LHCN-M2 (cell line): ENCODE data around the gene LRRC59. TPM values are rescaled to one million over a fixed set of nuclear protein-coding genes. Genes with fewer than 3 reads are reported as not detected.
A peak's percentile ranks its signal among the peaks of the same experiment; 100 is the strongest.

Experiments
- DNase-seq: peaks from one replicate; pipeline ENCODE4 v3.0.0-alpha.2; 2012; ENCODE audit warnings: low read depth
- total RNA-seq: library from RNA; depleted of rRNA; stranded (reverse); fragments of >200 nt; gene quantifications from 2 replicates; pipeline ENCODE4 v1.2.3, GENCODE V29; 2014

LRRC59 gene
- total RNA-seq, 1 experiment from 2014 or later = 165 TPM

DNA sequence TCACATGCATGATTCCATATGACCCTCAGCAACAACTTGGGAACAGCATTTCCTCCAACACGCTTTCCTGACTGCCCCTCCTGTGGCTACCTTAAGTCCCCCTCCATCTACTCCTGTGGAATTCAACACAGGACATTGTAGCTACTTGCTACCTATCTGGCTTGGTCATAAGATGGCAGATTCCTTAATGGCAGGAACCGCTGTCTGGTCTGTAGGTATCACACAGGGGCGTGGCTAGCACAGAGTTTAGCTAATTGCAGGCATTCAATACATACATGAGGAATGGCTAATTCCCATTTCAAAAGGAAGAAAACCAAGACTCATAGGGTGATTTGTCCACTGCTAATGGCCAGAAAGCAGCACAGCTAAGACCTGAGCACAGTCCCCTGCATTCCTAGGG lies 8.6 kb downstream of the LRRC59 start:
- DNase-seq = no peak

DNA sequence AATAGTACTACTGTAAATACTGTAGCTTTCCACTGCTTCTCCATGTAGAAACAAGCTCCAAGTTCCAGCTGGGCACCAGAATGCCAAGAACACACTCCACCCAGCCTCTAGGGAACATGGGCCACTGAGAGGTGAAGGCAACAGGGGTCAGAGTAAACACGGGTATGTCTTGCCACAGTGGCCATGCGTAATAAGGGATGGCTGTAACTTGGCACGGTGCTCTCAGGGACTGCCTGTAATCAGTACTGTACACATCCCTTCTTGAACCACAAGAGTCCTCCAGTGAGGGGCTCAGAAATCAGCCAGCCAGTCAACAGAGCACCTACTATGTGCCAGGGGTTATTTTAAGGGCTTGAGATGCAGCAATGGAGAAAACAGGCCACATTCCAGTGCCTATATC lies 10.8 kb downstream of the LRRC59 start:
- DNase-seq = no peak

DNA sequence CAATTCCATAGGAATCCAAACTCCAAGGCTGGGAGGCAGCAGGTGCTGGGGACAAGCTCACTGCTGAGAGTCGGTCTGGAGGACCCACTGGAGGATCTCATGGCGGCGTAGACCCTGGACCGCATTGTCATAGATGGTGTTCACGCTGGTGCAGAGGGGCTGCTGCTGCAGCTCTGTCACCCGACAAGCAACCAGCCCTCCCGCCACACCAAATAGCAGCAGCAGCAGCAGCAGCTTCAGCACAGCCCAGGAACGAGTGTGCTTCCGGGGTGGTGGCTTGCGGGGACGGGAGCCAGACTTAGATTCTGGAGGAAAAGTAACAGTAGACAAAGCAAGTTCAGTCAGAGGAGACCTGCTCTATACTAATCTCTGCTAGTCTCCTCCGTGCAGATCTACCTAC lies 14.4 kb downstream of the LRRC59 start:
- DNase-seq = no peak

- DNase-seq = no peak
Observed at GRCh38 chr17:50381920-50382319, 15.4 kb downstream of the LRRC59 start.

- no peak for DNase-seq
Observed at GRCh38 chr17:50381260-50381815, 16.0 kb downstream of the LRRC59 start.

- no peak for DNase-seq
Observed at GRCh38 chr17:50380369-50381259, 16.7 kb downstream of the LRRC59 start.

DNA sequence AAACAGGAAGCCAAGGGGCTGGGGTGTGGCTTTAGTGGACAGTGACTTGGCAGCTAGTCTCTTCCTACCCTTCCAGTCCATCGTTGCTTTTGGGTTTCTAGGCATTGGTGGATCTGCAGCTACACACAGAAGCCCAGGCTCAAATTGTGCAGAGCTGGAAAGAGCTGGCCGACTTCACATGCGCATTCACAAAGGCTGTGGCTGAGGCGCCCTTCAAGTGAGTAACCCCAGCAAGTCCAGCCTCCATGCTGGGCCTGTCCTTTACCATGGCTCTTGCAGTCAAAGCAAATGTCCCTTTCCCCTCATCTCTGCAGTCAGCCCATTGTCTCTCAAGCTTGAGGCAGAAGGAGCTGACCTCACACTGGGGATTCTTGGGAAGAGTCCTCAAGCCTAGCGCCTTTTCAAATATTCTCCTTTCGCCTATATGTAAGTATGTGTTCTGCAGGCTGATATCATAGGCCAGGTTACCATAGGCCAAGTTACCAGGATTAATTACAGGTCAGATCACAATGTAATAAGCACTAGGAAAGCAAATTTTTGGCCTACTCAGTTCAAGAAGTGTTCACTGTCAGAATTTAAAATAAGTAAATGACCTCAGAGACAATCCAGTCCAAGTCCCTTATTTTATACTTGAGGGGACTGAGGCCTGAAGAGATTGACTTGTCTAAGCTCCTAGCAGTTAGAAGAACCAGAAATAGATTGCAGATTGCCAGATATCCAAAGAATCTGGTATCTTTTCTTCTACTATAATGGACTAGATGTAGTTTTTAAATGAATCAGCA lies 17.8 kb downstream of the LRRC59 start:
- DNase-seq = no peak

DNA sequence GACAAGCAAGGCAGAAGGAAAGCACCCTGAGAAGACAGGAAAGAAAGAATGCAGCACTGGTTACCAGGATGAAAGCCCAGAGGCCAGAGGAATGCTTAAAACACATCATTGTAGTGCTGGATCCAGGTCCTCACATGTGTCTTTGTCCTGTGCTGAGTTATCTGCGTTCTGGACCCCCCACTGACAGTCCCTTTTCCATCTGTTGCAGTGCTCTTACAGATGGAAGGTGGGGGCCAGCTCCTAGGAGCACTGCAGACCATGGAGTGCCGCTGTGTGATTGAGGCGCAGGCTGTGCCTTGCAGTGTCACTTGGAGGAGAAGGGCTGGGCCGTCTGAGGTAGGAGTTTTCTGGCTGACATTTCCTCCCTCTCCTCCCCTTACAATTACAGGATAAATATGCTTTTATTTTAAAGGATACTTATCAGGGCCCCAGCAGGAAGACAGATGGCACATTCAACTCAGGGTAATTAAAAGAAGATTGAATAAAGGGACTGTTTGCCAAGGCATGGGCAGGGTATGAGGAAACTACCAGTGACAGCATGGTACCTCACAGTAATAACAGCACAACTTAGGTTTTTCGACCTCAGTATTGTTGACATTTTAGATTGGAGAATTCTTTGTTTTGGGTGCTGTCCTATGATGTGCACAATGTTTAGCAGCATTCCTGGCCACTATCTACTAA lies 21.3 kb downstream of the LRRC59 start:
- DNase-seq = no peak

GRCh38 chr17:50373705-50374104 lies 23.6 kb downstream of the LRRC59 start:
- no peak for DNase-seq

GRCh38 chr17:50372758-50373556 lies 24.4 kb downstream of the LRRC59 start, which contains the start of the genes EME1 and MRPL27:
Gene EME1 (plus strand): TSS chr17:50373229. CDS start chr17:50375209, 1,980 bp downstream.
Gene MRPL27 (minus strand): TSS chr17:50373184. CDS start chr17:50373170, 14 bp downstream.
- peak; percentile 88 for DNase-seq

GRCh38 chr17:50372222-50372757 lies 25.0 kb downstream of the LRRC59 start:
- DNase-seq = no peak

DNA sequence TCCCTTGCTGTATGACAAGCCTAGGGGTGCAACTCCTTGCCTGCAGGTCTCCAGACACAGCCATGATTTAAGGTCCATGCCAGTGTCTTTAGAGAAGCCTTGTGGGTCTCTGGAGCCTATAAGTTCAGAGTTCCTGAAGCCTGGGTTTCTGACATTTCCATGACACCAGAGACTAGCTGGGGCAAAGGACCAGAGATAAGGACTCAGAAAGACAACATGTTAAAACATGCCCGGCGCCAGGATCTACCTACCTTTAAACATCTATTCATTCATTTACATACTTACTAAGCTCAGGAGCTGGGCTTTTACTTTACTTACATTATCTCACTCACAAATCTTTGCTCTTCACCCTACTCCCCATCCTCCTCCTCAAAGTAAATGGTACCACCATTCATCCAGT lies 25.8 kb downstream of the LRRC59 start:
- DNase-seq = no peak

GRCh38 chr17:50370052-50370451 lies 27.3 kb downstream of the LRRC59 start:
- DNase-seq = no peak

DNA sequence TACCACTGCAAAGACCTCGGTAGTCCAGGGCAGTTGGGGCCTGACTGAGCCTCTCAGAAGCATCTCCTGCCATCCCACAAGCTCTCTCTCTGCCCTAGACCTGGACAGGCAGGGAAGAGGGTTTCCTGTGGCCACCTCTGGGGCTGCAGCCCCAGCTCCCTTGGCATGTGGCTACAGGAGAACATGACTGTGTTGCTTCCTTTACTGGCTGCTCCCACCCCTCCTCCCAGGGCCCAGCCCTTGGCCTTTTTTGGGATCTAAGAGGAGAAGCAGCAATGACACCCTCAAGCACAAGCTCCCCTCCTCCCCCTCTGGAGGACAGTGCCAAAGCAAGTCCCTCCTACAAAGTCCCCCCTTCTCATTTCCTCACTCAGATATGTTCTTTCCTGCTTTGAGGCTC lies 29.9 kb downstream of the LRRC59 start:
- no peak for DNase-seq

GRCh38 chr17:50365649-50366393 lies 31.5 kb downstream of the LRRC59 start:
- DNase-seq = no peak

DNA sequence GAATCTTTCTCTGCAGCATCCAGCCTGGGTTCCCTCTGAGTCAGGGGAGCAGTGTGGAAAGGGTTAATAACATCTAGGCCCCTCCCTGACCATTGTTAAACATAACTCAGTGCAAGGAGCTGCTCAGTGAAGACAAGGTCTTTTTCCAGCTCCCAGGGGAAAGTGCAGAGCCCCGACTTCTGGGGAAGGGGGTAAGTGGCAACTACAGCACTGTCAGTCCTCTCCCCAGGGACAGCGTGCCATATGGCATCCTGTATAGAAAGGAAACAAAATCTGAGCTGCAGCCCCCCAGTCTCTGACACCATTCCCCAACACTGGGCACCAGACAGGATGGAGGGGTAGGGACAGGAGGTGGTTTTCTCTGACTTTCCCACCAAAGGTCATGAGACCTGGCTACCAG lies 32.2 kb downstream of the LRRC59 start:
- no peak for DNase-seq

- no peak for DNase-seq
Observed at GRCh38 chr17:50364715-50365114, 32.6 kb downstream of the LRRC59 start.

- DNase-seq = no peak
Observed at GRCh38 chr17:50364061-50364458, 33.3 kb downstream of the LRRC59 start.

- peak; percentile 27 for DNase-seq
Observed at GRCh38 chr17:50363217-50364060, 33.9 kb downstream of the LRRC59 start.
